Measurements from ENCODE around the gene RASGEF1C. TPM values are rescaled to one million over a fixed set of nuclear protein-coding genes. Genes with fewer than 3 reads are reported as not detected.
A peak's percentile ranks its signal among the peaks of the same experiment; 100 is the strongest.

Gene RASGEF1C
- total RNA-seq, 1 donor from 2014 or later = 0.26 TPM

DNA sequence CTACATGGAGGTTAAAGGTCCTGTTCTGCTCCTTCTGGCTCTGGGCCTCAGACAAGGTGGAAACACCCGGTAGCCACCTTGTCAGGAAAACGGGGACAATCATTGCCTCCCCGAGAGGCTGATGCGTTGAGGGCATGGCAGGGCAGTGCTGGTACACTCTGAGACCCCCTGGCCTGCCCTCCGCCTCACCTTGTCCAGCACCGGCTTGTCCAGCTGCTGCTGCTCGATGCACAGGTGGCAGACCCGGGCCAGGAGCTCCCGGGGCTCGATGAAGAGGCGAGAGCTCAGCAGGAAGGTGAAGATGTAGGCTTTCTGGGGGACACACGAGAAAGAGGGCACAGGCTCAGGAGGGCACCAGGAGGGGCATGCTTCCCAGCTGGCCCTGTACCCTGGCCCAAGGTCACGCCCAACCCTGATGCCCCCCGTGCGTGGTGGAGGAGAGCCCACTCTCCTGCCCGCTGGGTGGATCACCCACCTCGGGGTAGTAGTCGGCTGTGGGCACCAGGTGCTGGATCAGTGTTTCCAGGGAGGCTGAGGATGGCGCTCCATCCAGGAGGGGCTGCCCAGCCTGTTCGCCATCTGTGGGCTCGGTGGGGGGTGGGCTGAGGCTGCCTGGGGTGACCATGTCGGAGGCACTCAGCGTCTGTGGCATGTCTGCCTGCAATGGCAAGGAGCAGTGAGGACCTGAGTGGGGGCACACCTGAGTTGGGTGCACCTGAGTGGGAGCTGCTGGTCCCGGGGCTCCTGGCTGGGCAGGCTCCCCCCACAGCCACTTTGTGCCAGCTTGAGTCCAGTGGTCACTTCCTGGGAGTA lies 71.4 kb downstream of the RASGEF1C start:
- TF ChIP-seq EZH2phosphoT487 (IDR thresholded peaks at IDR 0.05) = no peak
- TF ChIP-seq, protein P1, sequence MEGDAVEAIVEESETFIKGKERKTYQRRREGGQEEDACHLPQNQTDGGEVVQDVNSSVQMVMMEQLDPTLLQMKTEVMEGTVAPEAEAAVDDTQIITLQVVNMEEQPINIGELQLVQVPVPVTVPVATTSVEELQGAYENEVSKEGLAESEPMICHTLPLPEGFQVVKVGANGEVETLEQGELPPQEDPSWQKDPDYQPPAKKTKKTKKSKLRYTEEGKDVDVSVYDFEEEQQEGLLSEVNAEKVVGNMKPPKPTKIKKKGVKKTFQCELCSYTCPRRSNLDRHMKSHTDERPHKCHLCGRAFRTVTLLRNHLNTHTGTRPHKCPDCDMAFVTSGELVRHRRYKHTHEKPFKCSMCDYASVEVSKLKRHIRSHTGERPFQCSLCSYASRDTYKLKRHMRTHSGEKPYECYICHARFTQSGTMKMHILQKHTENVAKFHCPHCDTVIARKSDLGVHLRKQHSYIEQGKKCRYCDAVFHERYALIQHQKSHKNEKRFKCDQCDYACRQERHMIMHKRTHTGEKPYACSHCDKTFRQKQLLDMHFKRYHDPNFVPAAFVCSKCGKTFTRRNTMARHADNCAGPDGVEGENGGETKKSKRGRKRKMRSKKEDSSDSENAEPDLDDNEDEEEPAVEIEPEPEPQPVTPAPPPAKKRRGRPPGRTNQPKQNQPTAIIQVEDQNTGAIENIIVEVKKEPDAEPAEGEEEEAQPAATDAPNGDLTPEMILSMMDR (IDR thresholded peaks at IDR 0.05) = no peak
- Histone ChIP-seq H3K36me3 (no peaks in the 10 kb centered on the region), H3F3A (ENCODE audit: low read depth) (no peaks in the 10 kb centered on the region), H3K9me3 (ENCODE audit: low read depth) (no peaks in the 10 kb centered on the region), H3K79me2 (ENCODE audit: low read depth) (no peaks in the 10 kb centered on the region), H3K27me3 (no peaks in the 10 kb centered on the region), H3K27ac (no peak overlapping the region), H4K20me1 (ENCODE audit: low read depth) (no peaks in the 10 kb centered on the region), H3K9ac (no peak overlapping the region), H3K4me3 (no peak overlapping the region), H3K4me1 (peaks cover 5% of the 10 kb centered on the region), H2AFZ (replicated peaks) (no peak overlapping the region), H3K4me2 (no peak overlapping the region)
- DNase-seq (ENCODE audit: low spot score) = no peak
- Mint-ChIP-seq H3K27me3 (ENCODE audit: insufficient read depth, low read depth) (peaks cover 2% of the 10 kb centered on the region), H3K27ac (no peak overlapping the region), H3K4me3 (no peak overlapping the region), H3K9me3 (no peaks in the 10 kb centered on the region), H3K4me1 (peaks cover 39% of the 10 kb centered on the region), H3K36me3 (no peaks in the 10 kb centered on the region)

DNA sequence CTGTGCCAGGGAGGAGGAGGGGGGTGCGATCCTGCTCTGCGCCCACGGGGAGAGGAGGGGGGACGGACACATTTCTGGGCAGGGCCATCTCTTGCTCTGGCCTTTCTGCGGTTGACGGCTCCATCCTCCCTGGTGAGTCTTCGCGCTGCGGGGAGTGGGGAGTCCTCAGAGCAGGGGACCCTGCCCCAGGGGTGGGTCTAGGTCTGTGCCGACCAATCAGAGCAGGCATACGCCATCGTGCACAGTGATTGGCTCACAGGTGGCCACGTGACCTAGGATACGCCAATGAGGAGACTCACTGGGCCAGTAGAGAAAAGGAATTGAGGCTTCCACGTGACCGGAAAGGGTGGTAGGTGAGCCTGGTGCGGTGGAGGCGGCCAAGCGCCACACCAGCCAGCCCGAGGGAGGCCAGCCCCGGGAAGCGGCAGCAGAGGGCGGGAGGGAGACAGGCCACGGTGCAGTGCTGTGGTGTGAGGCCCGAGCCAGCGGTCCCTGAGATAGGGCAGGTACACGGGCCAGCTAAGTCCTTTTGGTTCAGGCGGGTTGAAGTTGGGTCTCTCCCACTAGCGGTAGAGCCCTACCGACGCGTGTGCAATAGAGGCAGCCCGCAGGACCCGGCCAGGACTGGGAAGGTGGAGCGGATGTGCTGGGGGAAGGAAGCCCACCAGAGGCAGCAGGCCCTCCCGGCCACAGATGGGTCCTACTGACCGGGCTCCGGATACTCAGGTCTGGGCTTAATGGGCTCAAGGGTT lies 72.2 kb downstream of the RASGEF1C start:
- peaks cover 36% of the 10 kb centered on the region for H3K4me1 Mint-ChIP-seq
- TF ChIP-seq, protein P1 (IDR thresholded peaks at IDR 0.05) = no peak
- TF ChIP-seq EZH2phosphoT487 (IDR thresholded peaks at IDR 0.05) (no peak), EZH2 (IDR thresholded peaks at IDR 0.05) (no peak)
- peak overlapping the region; percentile 60 for H3K27ac Mint-ChIP-seq
- H3K27me3 ChIP-seq = no peaks in the 10 kb centered on the region
- no peaks in the 10 kb centered on the region for H3K9me3 ChIP-seq (ENCODE audit: low read depth)
- H3K4me3 Mint-ChIP-seq = no peak overlapping the region
- no peaks in the 10 kb centered on the region for H3F3A ChIP-seq (ENCODE audit: low read depth)
- H3K36me3 Mint-ChIP-seq = no peaks in the 10 kb centered on the region
- no peak overlapping the region for H3K4me2 ChIP-seq
- H2AFZ ChIP-seq (replicated peaks) = no peak overlapping the region
- no peaks in the 10 kb centered on the region for H3K9me3 Mint-ChIP-seq
- DNase-seq (ENCODE audit: low spot score) = no peak
- H3K79me2 ChIP-seq (ENCODE audit: low read depth) = no peaks in the 10 kb centered on the region
- no peaks in the 10 kb centered on the region for H3K36me3 ChIP-seq
- no peaks in the 10 kb centered on the region for H3K4me1 ChIP-seq
- H3K27me3 Mint-ChIP-seq (ENCODE audit: insufficient read depth, low read depth) = peaks cover 5% of the 10 kb centered on the region
- no peak overlapping the region for H3K27ac ChIP-seq
- no peaks in the 10 kb centered on the region for H4K20me1 ChIP-seq (ENCODE audit: low read depth)
- no peak overlapping the region for H3K9ac ChIP-seq
- no peak overlapping the region for H3K4me3 ChIP-seq

DNA sequence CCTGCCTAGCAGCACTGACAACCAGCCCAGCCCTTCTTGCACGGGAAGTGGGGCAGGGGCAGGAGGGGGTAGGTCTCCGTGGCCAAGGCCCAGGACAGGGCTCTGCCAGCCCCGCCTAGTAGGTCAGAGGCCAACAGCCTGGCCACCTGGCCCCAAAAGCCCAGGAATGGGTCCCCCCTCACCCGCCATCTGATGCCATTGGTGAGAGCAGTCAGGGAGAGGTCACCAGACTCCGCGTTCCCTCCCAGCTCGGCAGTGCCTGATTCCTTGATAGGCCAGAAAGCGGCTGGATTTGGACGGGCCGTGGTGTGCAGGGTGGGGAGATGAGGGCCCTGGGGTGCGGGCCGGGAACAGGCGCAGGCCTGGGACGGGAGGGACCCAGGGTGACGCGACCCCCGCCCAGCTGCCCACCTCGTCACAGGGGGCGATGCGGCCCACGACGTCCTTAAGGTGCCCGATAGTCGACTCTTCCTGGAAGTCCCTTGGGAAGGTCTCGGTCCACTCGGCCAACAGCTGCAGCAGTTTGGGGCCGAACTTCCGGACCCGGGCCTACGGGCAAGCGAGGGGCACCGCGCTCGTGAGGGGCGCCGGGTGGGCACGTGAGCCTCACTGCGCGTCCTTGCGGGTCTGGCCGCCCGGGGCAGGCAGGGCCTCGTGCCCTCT lies 72.9 kb downstream of the RASGEF1C start:
- Mint-ChIP-seq H3K4me3 (no peak overlapping the region), H3K27ac (no peak overlapping the region), H3K36me3 (no peaks in the 10 kb centered on the region), H3K4me1 (peaks cover 35% of the 10 kb centered on the region), H3K9me3 (no peaks in the 10 kb centered on the region), H3K27me3 (ENCODE audit: insufficient read depth, low read depth) (peaks cover 6% of the 10 kb centered on the region)
- TF ChIP-seq EZH2phosphoT487 (IDR thresholded peaks at IDR 0.05) = no peak
- TF ChIP-seq, protein P1 (IDR thresholded peaks at IDR 0.05) = no peak
- no peak for TF ChIP-seq EZH2 (IDR thresholded peaks at IDR 0.05)
- Histone ChIP-seq H3K36me3 (no peaks in the 10 kb centered on the region), H3K79me2 (ENCODE audit: low read depth) (no peaks in the 10 kb centered on the region), H3F3A (ENCODE audit: low read depth) (no peaks in the 10 kb centered on the region), H3K9ac (no peak overlapping the region), H3K4me2 (no peak overlapping the region), H4K20me1 (ENCODE audit: low read depth) (no peaks in the 10 kb centered on the region), H3K4me3 (no peak overlapping the region), H3K27ac (no peak overlapping the region), H2AFZ (replicated peaks) (no peak overlapping the region), H3K27me3 (no peaks in the 10 kb centered on the region), H3K9me3 (ENCODE audit: low read depth) (no peaks in the 10 kb centered on the region), H3K4me1 (no peaks in the 10 kb centered on the region)
- DNase-seq (ENCODE audit: low spot score) = no peak
